Caco-2 (cell line): ENCODE results near the gene PCED1B. TPM values are rescaled to one million over a fixed set of nuclear protein-coding genes. Genes with fewer than 3 reads are reported as not detected.

Experiments
- BruUV-seq: library from RNA; stranded (reverse); fragments of 400-500 nt; replicated peaks from 2 replicates; lab custom pipeline; 2021; lab: Mats Ljungman, UMichigan
- CTCF ChIA-PET: fragments of 300-600 bp; sonication (Branson Sonifier 250); formaldehyde crosslinking; loops from one replicate; lab custom pipeline; 2022; ENCODE audit warnings: antibody characterized with exemption; lab: Charles Lee
- POLR2A ChIA-PET: fragments of 300-600 bp; sonication (Branson Sonifier 250); formaldehyde crosslinking; loops from one replicate; lab custom pipeline; 2022; ENCODE audit warnings: antibody characterized with exemption; lab: Charles Lee
- DNase-seq, 2 experiments: peaks; one replicate each; pipeline versions ENCODE4 v3.0.0 to v3.0.0-alpha.2; 2020 to 2022
- H3K27me3 ChIP-seq: replicated peaks from 2 replicates; pipeline ENCODE4 v1.6.0; 2011; ENCODE audit warnings: low read length; ENCODE audit not compliant: control insufficient read depth, insufficient read depth
- H3K36me3 ChIP-seq: 2 replicates; pipeline ENCODE4 v1.5.1; 2011; ENCODE audit warnings: low read length; ENCODE audit not compliant: control insufficient read depth, insufficient read depth
- H3K4me1 ChIP-seq: fragments of 250-450 bp; sonication (Bioruptor Pico); 2 replicates; pipeline ENCODE4 v1.5.1; 2020; ENCODE audit warnings: mild to moderate bottlenecking
- H3K4me3 ChIP-seq: 2 replicates; pipeline ENCODE4 v1.5.1; 2011; ENCODE audit warnings: low read depth, mild to moderate bottlenecking, control low read depth, low read length
- H3K9me3 ChIP-seq: fragments of 250-450 bp; sonication (Bioruptor Pico); 2 replicates; pipeline ENCODE4 v1.5.1; 2020; ENCODE audit warnings: mild to moderate bottlenecking, moderate library complexity
- H3K27ac Mint-ChIP-seq: one replicate; pipeline ENCODE4 v1.8.0; 2022; ENCODE audit warnings: mixed read lengths; ENCODE audit not compliant: unreplicated experiment
- H3K27me3 Mint-ChIP-seq: one replicate; pipeline ENCODE4 v1.8.0; 2022; ENCODE audit warnings: mixed read lengths; ENCODE audit not compliant: insufficient read depth, unreplicated experiment
- H3K36me3 Mint-ChIP-seq: one replicate; pipeline ENCODE4 v1.8.0; 2022; ENCODE audit warnings: mild to moderate bottlenecking, mixed read lengths; ENCODE audit not compliant: insufficient read depth, unreplicated experiment
- H3K4me1 Mint-ChIP-seq: one replicate; pipeline ENCODE4 v1.8.0; 2022; ENCODE audit warnings: low read depth, mixed read lengths; ENCODE audit not compliant: unreplicated experiment
- H3K4me3 Mint-ChIP-seq: one replicate; pipeline ENCODE4 v1.8.0; 2022; ENCODE audit warnings: mild to moderate bottlenecking, moderate library complexity, mixed read lengths; ENCODE audit not compliant: unreplicated experiment
- H3K9me3 Mint-ChIP-seq: one replicate; pipeline ENCODE4 v1.8.0; 2022; ENCODE audit warnings: mixed read lengths; ENCODE audit not compliant: unreplicated experiment
- CTCF ChIP-seq, 2 experiments: fragments of 200-600 bp in 1 of 2; IDR thresholded peaks; 1 replicate in 1 of 2; 2 replicates in 1 of 2; pipeline versions ENCODE4 v1.5.1 to v1.8.0; 2011 to 2022; ENCODE audit warnings: antibody characterized with exemption in 1 of 2, control low read depth in 1 of 2, inconsistent platforms in 1 of 2, low read depth in 1 of 2, low read length in 1 of 2, mild to moderate bottlenecking in 1 of 2, moderate library complexity in 1 of 2; ENCODE audit not compliant: insufficient read depth in 1 of 2, severe bottlenecking in 1 of 2, unreplicated experiment in 1 of 2
- intact Hi-C: fragments of 100-400 bp; cut with micrococcal nuclease; formaldehyde crosslinking; loops from one replicate; pipeline ENCODE4 v1.10.0; 2022; ENCODE audit not compliant: unreplicated experiment
- total RNA-seq: library from RNA; stranded (reverse); gene quantifications from 2 replicates; pipeline ENCODE4 v1.2.3, GENCODE V29; 2022

The PCED1B gene
- total RNA-seq, 1 experiment from 2014 or later: 7.0 TPM

GRCh38 chr12:47218191-47218654 lies 138.8 kb downstream of the PCED1B start:
- Histone ChIP-seq H3K4me1 (peaks cover 40% of the 10 kb centered on the region), H3K9me3 (no peaks in the 10 kb centered on the region), H3K27me3 (no peaks in the 10 kb centered on the region), H3K36me3 (no peaks in the 10 kb centered on the region), H3K4me3 (no peak overlapping the region)
- CTCF ChIA-PET: no interaction called here
- Mint-ChIP-seq H3K9me3 (no peaks in the 10 kb centered on the region), H3K27ac (peak overlapping the region; percentile 53), H3K36me3 (peaks cover 7% of the 10 kb centered on the region), H3K4me3 (no peak overlapping the region), H3K4me1 (peaks cover 28% of the 10 kb centered on the region), H3K27me3 (no peaks in the 10 kb centered on the region)
- TF ChIP-seq CTCF (IDR thresholded peaks at IDR 0.05; ENCODE audit: insufficient read depth in 1 of 2, low read depth in 1 of 2, low read length in 1 of 2, severe bottlenecking in 1 of 2, unreplicated experiment in 1 of 2): no peak
- intact Hi-C loops: no loop called here
- no TSS peak for BruUV-seq
- POLR2A ChIA-PET: interaction anchor here (0.6 kb wide), 1 partner anchor 834 kb away, joined by 3 read pairs; no protein-coding TSS in a partner anchor
- no peak for DNase-seq

GRCh38 chr12:47219243-47219642 lies 139.8 kb downstream of the PCED1B start:
- BruUV-seq: no TSS peak
- CTCF ChIA-PET: interaction anchor here (0.9 kb wide), 1 partner anchor 88 kb away, joined by 5 read pairs; no protein-coding TSS in a partner anchor

More at GRCh38 chr12:47219243-47219642, 139.8 kb downstream of the PCED1B start:
- Histone ChIP-seq H3K4me3 (no peak overlapping the region), H3K27me3 (no peaks in the 10 kb centered on the region), H3K4me1 (peaks cover 50% of the 10 kb centered on the region), H3K36me3 (no peaks in the 10 kb centered on the region), H3K9me3 (no peaks in the 10 kb centered on the region)
- no peak for DNase-seq
- Mint-ChIP-seq H3K4me1 (peaks cover 37% of the 10 kb centered on the region), H3K9me3 (no peaks in the 10 kb centered on the region), H3K27me3 (no peaks in the 10 kb centered on the region), H3K27ac (no peak overlapping the region), H3K4me3 (no peak overlapping the region), H3K36me3 (peaks cover 7% of the 10 kb centered on the region)
- intact Hi-C loops: no loop called here
- POLR2A ChIA-PET: interaction anchor here (1.0 kb wide), 1 partner anchor 233 kb away, joined by 4 read pairs; no protein-coding TSS in a partner anchor
- TF ChIP-seq CTCF (IDR thresholded peaks at IDR 0.05; ENCODE audit: insufficient read depth in 1 of 2, low read depth in 1 of 2, low read length in 1 of 2, severe bottlenecking in 1 of 2, unreplicated experiment in 1 of 2): no peak
